Measurements from ENCODE around the gene MVB12B. TPM values are rescaled to one million over a fixed set of nuclear protein-coding genes. Genes with fewer than 3 reads are reported as not detected.

MVB12B gene
- total RNA-seq, 2 experiments from 2014 or later, result 14.3 to 15.3 TPM

DNA sequence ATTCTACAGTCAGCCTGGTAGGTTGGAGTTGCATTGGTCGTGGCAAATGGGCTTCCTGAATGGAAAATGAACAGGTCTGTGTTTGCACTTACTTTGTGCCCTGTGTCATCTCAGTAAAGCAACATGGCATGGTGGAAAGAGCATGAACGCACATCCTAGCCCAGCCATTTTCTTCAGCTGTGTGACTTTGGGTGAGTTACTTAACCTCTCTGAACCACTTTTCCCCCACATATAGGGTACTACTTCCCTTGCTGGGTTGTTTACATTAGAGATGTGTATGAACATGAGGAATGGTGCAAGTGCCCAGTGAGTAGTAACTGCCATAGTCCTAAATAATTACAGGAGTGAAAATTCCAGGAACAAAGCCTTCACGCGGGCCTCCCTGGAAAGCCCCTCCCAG is 83.6 kb downstream of the MVB12B start:
- POLR2A ChIA-PET, result interaction anchor here (1.1 kb wide), 1 partner anchor 59 kb away, joined by 3 read pairs; no protein-coding TSS in a partner anchor
- Mint-ChIP-seq H3K27ac (peak overlapping the region; percentile 80), H3K36me3 (ENCODE audit: low read depth) (peaks cover 7% of the 10 kb centered on the region), H3K4me1 (ENCODE audit: low read depth) (peaks cover 41% of the 10 kb centered on the region), H3K9me3 (no peaks in the 10 kb centered on the region), H3K4me3 (no peak overlapping the region), H3K27me3 (no peaks in the 10 kb centered on the region)
- Histone ChIP-seq H3K4me3 (ENCODE audit: low read length) (no peak overlapping the region), H3K36me3 (ENCODE audit: insufficient read depth, low read length) (no peaks in the 10 kb centered on the region), H3K27me3 (ENCODE audit: control insufficient read depth in 1 of 2, insufficient read depth in 2 of 2, low read length in 2 of 2) (no peaks in the 10 kb centered on the region), H3K9me3 (ENCODE audit: control insufficient read depth in 1 of 2, insufficient read depth in 1 of 2, low read length in 2 of 2) (no peaks in the 10 kb centered on the region), H3K4me1 (ENCODE audit: insufficient read depth, low read length) (peaks cover 38% of the 10 kb centered on the region), H3K27ac (ENCODE audit: low read depth in 1 of 2, low read length in 2 of 2) (no peak overlapping the region)
- intact Hi-C loops (cut with DNase I, micrococcal nuclease), result loop anchor here in 1 of 2 experiments (5.0 kb wide), 1 partner anchor 82 kb away; no protein-coding TSS in a partner anchor
- ATAC-seq (ENCODE audit: poor library complexity) (no peak), DNase-seq (no peak)
- TF ChIP-seq, protein P1, sequence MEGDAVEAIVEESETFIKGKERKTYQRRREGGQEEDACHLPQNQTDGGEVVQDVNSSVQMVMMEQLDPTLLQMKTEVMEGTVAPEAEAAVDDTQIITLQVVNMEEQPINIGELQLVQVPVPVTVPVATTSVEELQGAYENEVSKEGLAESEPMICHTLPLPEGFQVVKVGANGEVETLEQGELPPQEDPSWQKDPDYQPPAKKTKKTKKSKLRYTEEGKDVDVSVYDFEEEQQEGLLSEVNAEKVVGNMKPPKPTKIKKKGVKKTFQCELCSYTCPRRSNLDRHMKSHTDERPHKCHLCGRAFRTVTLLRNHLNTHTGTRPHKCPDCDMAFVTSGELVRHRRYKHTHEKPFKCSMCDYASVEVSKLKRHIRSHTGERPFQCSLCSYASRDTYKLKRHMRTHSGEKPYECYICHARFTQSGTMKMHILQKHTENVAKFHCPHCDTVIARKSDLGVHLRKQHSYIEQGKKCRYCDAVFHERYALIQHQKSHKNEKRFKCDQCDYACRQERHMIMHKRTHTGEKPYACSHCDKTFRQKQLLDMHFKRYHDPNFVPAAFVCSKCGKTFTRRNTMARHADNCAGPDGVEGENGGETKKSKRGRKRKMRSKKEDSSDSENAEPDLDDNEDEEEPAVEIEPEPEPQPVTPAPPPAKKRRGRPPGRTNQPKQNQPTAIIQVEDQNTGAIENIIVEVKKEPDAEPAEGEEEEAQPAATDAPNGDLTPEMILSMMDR (IDR thresholded peaks at IDR 0.05), result no peak
- CTCF ChIA-PET, result interaction anchor here (0.7 kb wide), 1 partner anchor 73 kb away, joined by 3 read pairs; no protein-coding TSS in a partner anchor

DNA sequence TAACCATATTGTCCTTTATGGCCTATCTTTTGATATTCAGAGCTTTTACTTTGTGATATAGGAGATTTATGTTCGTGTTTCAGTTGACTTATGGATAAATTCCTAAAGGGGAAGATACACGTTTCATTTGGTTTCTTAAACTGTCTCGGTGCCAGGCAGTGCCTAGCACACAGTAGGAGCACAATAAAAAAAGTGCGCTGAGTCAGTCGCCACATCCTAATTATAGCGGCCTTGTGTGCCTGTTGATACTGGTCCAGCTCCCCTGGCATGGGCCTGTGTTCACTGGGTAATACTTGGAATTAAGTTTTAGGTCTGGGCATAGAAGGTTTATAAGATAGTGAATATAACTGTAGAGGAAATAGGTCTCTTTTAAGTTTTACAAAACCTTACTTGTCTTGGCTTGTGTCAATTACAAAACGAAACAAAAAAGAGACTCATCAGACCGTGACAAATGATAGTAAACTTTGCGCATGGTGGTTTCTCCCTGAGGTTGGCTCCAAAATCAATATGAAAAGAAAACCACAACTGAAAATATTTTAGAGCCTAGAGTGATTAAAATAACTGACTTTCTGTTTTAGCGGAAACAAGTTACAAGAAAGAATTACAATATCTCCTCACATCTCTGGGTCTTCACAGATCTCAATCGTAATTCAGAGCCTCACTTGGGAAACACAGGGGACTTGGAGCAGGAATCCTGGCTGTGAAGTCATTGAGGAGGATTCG is 84.8 kb downstream of the MVB12B start:
- POLR2A ChIA-PET, result interaction anchor here (0.7 to 1.4 kb wide), 6 partner anchors 12 to 61 kb away, joined by 3 to 5 read pairs (median 3); no protein-coding TSS in a partner anchor

DNA sequence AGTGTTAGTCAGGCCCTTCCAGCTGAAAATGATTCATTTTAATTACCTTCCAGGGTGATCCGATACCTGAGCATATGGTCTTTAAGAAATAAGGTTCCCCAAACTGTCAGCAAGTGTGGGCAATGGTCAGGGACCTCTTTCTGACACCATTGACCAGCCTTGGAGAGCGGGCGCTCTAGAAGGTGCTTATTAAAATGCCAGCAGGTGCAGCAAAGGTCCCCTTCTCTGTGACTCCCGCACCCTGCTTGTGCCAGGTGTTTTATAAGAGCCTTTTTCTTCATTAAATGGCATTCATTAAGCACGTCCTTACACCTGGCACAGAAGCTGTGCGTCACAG is 85.3 kb downstream of the MVB12B start:
- H3K27me3 Mint-ChIP-seq, result no peaks in the 10 kb centered on the region
- POLR2A ChIA-PET, result interaction anchor here (0.8 to 1.4 kb wide), 3 partner anchors 11 to 39 kb away, joined by 3 to 4 read pairs (median 3); no protein-coding TSS in a partner anchor
- no peaks in the 10 kb centered on the region for H3K9me3 Mint-ChIP-seq
- ATAC-seq (ENCODE audit: poor library complexity) (no peak), DNase-seq (no peak)
- Histone ChIP-seq H3K27me3 (ENCODE audit: control insufficient read depth in 1 of 2, insufficient read depth in 2 of 2, low read length in 2 of 2) (no peaks in the 10 kb centered on the region), H3K27ac (ENCODE audit: low read depth in 1 of 2, low read length in 2 of 2) (peak overlapping the region in 1 of 2 donors; percentile 59), H3K36me3 (ENCODE audit: insufficient read depth, low read length) (no peaks in the 10 kb centered on the region), H3K4me1 (ENCODE audit: insufficient read depth, low read length) (peaks cover 38% of the 10 kb centered on the region), H3K4me3 (ENCODE audit: low read length) (peak overlapping the region; percentile 38), H3K9me3 (ENCODE audit: control insufficient read depth in 1 of 2, insufficient read depth in 1 of 2, low read length in 2 of 2) (no peaks in the 10 kb centered on the region)
- peak overlapping the region; percentile 74 for H3K4me3 Mint-ChIP-seq
- peak overlapping the region; percentile 80 for H3K27ac Mint-ChIP-seq
- CTCF ChIA-PET, result no interaction called here
- H3K4me1 Mint-ChIP-seq (ENCODE audit: low read depth), result peaks cover 41% of the 10 kb centered on the region
- H3K36me3 Mint-ChIP-seq (ENCODE audit: low read depth), result peaks cover 7% of the 10 kb centered on the region
- intact Hi-C loops (cut with DNase I, micrococcal nuclease), result loop anchor here in 1 of 2 experiments (1.0 to 5.0 kb wide), 2 partner anchors 57 to 80 kb away; no protein-coding TSS in a partner anchor
- TF ChIP-seq, protein P1 (IDR thresholded peaks at IDR 0.05), result no peak

More for the DNA sequence above, 84.8 kb downstream of the MVB12B start:
- Mint-ChIP-seq H3K27ac (peak overlapping the region; percentile 80), H3K4me3 (peak overlapping the region; percentile 74), H3K27me3 (no peaks in the 10 kb centered on the region), H3K4me1 (ENCODE audit: low read depth) (peaks cover 41% of the 10 kb centered on the region), H3K9me3 (no peaks in the 10 kb centered on the region), H3K36me3 (ENCODE audit: low read depth) (peaks cover 7% of the 10 kb centered on the region)
- ATAC-seq (ENCODE audit: poor library complexity), result peak; percentile 90
- H3K4me3 ChIP-seq (ENCODE audit: low read length), result peak overlapping the region; percentile 38
- no peaks in the 10 kb centered on the region for H3K27me3 ChIP-seq (ENCODE audit: control insufficient read depth in 1 of 2, insufficient read depth in 2 of 2, low read length in 2 of 2)
- no peaks in the 10 kb centered on the region for H3K36me3 ChIP-seq (ENCODE audit: insufficient read depth, low read length)
- H3K9me3 ChIP-seq (ENCODE audit: control insufficient read depth in 1 of 2, insufficient read depth in 1 of 2, low read length in 2 of 2), result no peaks in the 10 kb centered on the region
- TF ChIP-seq, protein P1 (IDR thresholded peaks at IDR 0.05), result no peak
- H3K4me1 ChIP-seq (ENCODE audit: insufficient read depth, low read length), result peaks cover 38% of the 10 kb centered on the region
- CTCF ChIA-PET, result no interaction called here
- intact Hi-C loops (cut with DNase I, micrococcal nuclease), result loop anchor here in 1 of 2 experiments (1.0 to 5.0 kb wide), 2 partner anchors 58 to 81 kb away; no protein-coding TSS in a partner anchor
- DNase-seq, result peak in 7 of 14 experiments; percentile 7 to 78 (median 28)
- peak overlapping the region; percentile 32 to 59 for H3K27ac ChIP-seq (ENCODE audit: low read depth in 1 of 2, low read length in 2 of 2)

Data from CD4-positive, alpha-beta T cell (primary cell).